GM23338 (cell line): Measurements from ENCODE around the gene PAMR1. TPM values are rescaled to one million over a fixed set of nuclear protein-coding genes. Genes with fewer than 3 reads are reported as not detected.

ENCODE experiments used
- ATAC-seq: fragments of 200-7000 bp; cut with Tn5 transposase; 3 replicates; pipeline ENCODE4 v1.9.1; 2020
- DNase-seq: peaks from one replicate; pipeline ENCODE4 v3.0.0-alpha.2; 2015; ENCODE audit warnings: low spot score
- H2AFZ ChIP-seq: fragments of 200-600 bp; sonication (generic); 2 replicates; pipeline ENCODE4 v1.8.0; 2016; ENCODE audit warnings: antibody characterized with exemption, mild to moderate bottlenecking, moderate library complexity
- H3F3A ChIP-seq: fragments of 200-600 bp; sonication (generic); replicated peaks from 2 replicates; pipeline ENCODE4 v1.8.0; 2017; ENCODE audit warnings: antibody characterized with exemption, mixed run types, low read depth
- H3K27ac ChIP-seq: fragments of 200-600 bp; sonication (generic); 2 replicates; pipeline ENCODE4 v1.6.1; 2016; ENCODE audit warnings: low read depth
- H3K27me3 ChIP-seq: fragments of 200-600 bp; sonication (generic); 2 replicates; pipeline ENCODE4 v1.8.0; 2016; ENCODE audit warnings: mild to moderate bottlenecking, mixed run types, moderate library complexity; ENCODE audit not compliant: insufficient read depth
- H3K36me3 ChIP-seq: fragments of 200-600 bp; sonication (generic); 2 replicates; pipeline ENCODE4 v1.8.0; 2016; ENCODE audit warnings: mild to moderate bottlenecking; ENCODE audit not compliant: insufficient read depth
- H3K4me1 ChIP-seq: fragments of 200-600 bp; sonication (generic); 2 replicates; pipeline ENCODE4 v1.8.0; 2016; ENCODE audit warnings: mild to moderate bottlenecking, moderate library complexity; ENCODE audit not compliant: insufficient read depth
- H3K4me2 ChIP-seq: fragments of 200-600 bp; sonication (generic); 2 replicates; pipeline ENCODE4 v1.7.1; 2017; ENCODE audit warnings: mixed run types
- H3K4me3 ChIP-seq: fragments of 200-600 bp; sonication (generic); 2 replicates; pipeline ENCODE4 v1.6.1; 2016; ENCODE audit warnings: mixed run types
- H3K79me2 ChIP-seq: fragments of 200-600 bp; sonication (generic); replicated peaks from 2 replicates; pipeline ENCODE4 v1.8.0; 2017; ENCODE audit warnings: mild to moderate bottlenecking; ENCODE audit not compliant: insufficient read depth
- H3K9me2 ChIP-seq: fragments of 200-600 bp; sonication (generic); 2 replicates; pipeline ENCODE4 v1.8.0; 2017; ENCODE audit not compliant: insufficient read depth
- H4K20me1 ChIP-seq: fragments of 200-600 bp; sonication (generic); replicated peaks from 2 replicates; pipeline ENCODE4 v1.8.0; 2017; ENCODE audit warnings: mild to moderate bottlenecking; ENCODE audit not compliant: insufficient read depth
- H3K27ac Mint-ChIP-seq: 2 replicates; pipeline ENCODE4 v1.8.0; 2020; ENCODE audit warnings: inconsistent platforms, mild to moderate bottlenecking, moderate library complexity, mixed read lengths
- H3K27me3 Mint-ChIP-seq: 3 replicates; pipeline ENCODE4 v1.8.0; 2022; ENCODE audit warnings: low read depth, mild to moderate bottlenecking, moderate library complexity, mixed read lengths, inconsistent platforms; ENCODE audit not compliant: insufficient read depth, poor library complexity
- H3K36me3 Mint-ChIP-seq: 3 replicates; pipeline ENCODE4 v1.8.0; 2021; ENCODE audit warnings: low read depth, mild to moderate bottlenecking, inconsistent platforms, moderate library complexity, mixed read lengths
- H3K4me1 Mint-ChIP-seq: 3 replicates; pipeline ENCODE4 v1.8.0; 2020; ENCODE audit warnings: mild to moderate bottlenecking, inconsistent platforms, mixed read lengths
- H3K4me3 Mint-ChIP-seq: 3 replicates; pipeline ENCODE4 v1.8.0; 2021; ENCODE audit warnings: moderate library complexity, mild to moderate bottlenecking, inconsistent platforms, mixed read lengths
- H3K9me3 Mint-ChIP-seq: 3 replicates; pipeline ENCODE4 v1.8.0; 2020; ENCODE audit warnings: moderate library complexity, mild to moderate bottlenecking, inconsistent platforms, mixed read lengths
- CREB1 ChIP-seq: fragments of 250-450 bp; sonication (Bioruptor Pico); IDR thresholded peaks from 2 replicates; pipeline ENCODE4 v1.5.0; 2020; ENCODE audit warnings: low read depth, mild to moderate bottlenecking, moderate library complexity
- CTCF ChIP-seq, 2 experiments: fragments of 200-600 bp in 1 of 2; sonication (generic) in 1 of 2; conservative IDR thresholded peaks; 2 replicates each; pipeline versions ENCODE4 v1.5.1 to v1.6.1; 2016 to 2017; ENCODE audit warnings: antibody characterized with exemption in 2 of 2, low read depth in 2 of 2, mild to moderate bottlenecking in 2 of 2, moderate library complexity in 1 of 2
- ETS1 ChIP-seq: IDR thresholded peaks from 2 replicates; pipeline ENCODE4 v1.6.1; 2016; ENCODE audit warnings: antibody characterized with exemption
- EZH2phosphoT487 ChIP-seq: fragments of 200-600 bp; sonication (generic); IDR thresholded peaks from one replicate; pipeline ENCODE4 v1.8.1; 2018; ENCODE audit warnings: antibody characterized with exemption; ENCODE audit not compliant: unreplicated experiment
- NANOG ChIP-seq: IDR thresholded peaks from 2 replicates; pipeline ENCODE4 v1.6.1; 2016; ENCODE audit warnings: antibody characterized with exemption, borderline replicate concordance
- POLR2AphosphoS5 ChIP-seq: IDR thresholded peaks from 2 replicates; pipeline ENCODE4 v1.6.1; 2016; ENCODE audit warnings: antibody characterized with exemption, low read depth
- REST ChIP-seq: IDR thresholded peaks from one replicate; pipeline ENCODE4 v1.6.1; 2018; ENCODE audit warnings: antibody characterized with exemption; ENCODE audit not compliant: unreplicated experiment
- STAT1 ChIP-seq: IDR thresholded peaks from one replicate; pipeline ENCODE4 v1.6.1; 2016; ENCODE audit warnings: antibody characterized with exemption; ENCODE audit not compliant: unreplicated experiment
- ZNF114 ChIP-seq: fragments of 250-450 bp; sonication (Bioruptor Pico); IDR thresholded peaks from 2 replicates; pipeline ENCODE4 v1.5.0; 2020; ENCODE audit warnings: mild to moderate bottlenecking, moderate library complexity
- ZNF331 ChIP-seq: fragments of 250-450 bp; sonication (Bioruptor Pico); IDR thresholded peaks from 2 replicates; pipeline ENCODE4 v1.5.0; 2020; ENCODE audit warnings: low read depth, mild to moderate bottlenecking, moderate library complexity
- polyA plus RNA-seq: library from polyadenylated mRNA; unstranded; fragments of >200 nt; fragmentation: Nextera tagmentation; extraction: Ambion mirVana; gene quantifications from 2 replicates; pipeline ENCODE4 v1.2.1, GENCODE V29; 2016
- total RNA-seq: library from RNA; depleted of rRNA; stranded (reverse); fragments of >200 nt; shearing (Covaris generic); gene quantifications from 2 replicates; pipeline ENCODE4 v1.2.3, GENCODE V29; 2014

The PAMR1 gene
- total and polyA plus RNA-seq, 2 experiments from 2014 or later = 1.6 to 3.1 TPM

- Mint-ChIP-seq H3K27ac (no peak overlapping the region), H3K27me3 (peaks cover 2% of the 10 kb centered on the region), H3K9me3 (peaks cover 22% of the 10 kb centered on the region), H3K4me1 (peaks cover 17% of the 10 kb centered on the region), H3K4me3 (no peak overlapping the region), H3K36me3 (peaks cover 14% of the 10 kb centered on the region)
- Histone ChIP-seq H3K27ac (no peak overlapping the region), H3K27me3 (no peaks in the 10 kb centered on the region), H3K4me3 (no peak overlapping the region; the same call in 1 of the 2 replicates), H3K4me1 (peaks cover 14% of the 10 kb centered on the region; the same call in 1 of the 2 replicates), H3K9me2 (no peaks in the 10 kb centered on the region), H4K20me1 (no peaks in the 10 kb centered on the region), H3K79me2 (no peaks in the 10 kb centered on the region), H2AFZ (peak overlapping the region; percentile 93), H3F3A (no peaks in the 10 kb centered on the region), H3K36me3 (0 out of 2 replicates have a peak, but pooled peaks cover 3% of the 10 kb centered on the region), H3K4me2 (peak overlapping the region; percentile 68; the same call in 1 of the 2 replicates)
- ATAC-seq = peak; percentile 48
- TF ChIP-seq ZNF331 (no peak), ETS1 (no peak), CTCF (conservative IDR thresholded peaks at IDR 0.05; ENCODE audit: low read depth in 2 of 2) (no peak), EZH2phosphoT487 (no peak), POLR2AphosphoS5 (no peak), CREB1 (no peak), ZNF114 (CRISPR knock-in tag) (no peak), STAT1 (no peak), REST (no peak), NANOG (no peak)
- DNase-seq = no peak
Measured at GRCh38 chr11:35478471-35479091, 46.8 kb downstream of the PAMR1 start.
